Choroid plexus epithelial cell (primary cell): ENCODE results near the gene GDF15.

Experiments used
- DNase-seq: peaks from one replicate; pipeline ENCODE4 v3.0.0-alpha.2; 2010; ENCODE audit warnings: low read depth
- H3K4me3 ChIP-seq: 2 replicates; pipeline ENCODE4 v1.5.1; 2011; ENCODE audit warnings: low read depth, mild to moderate bottlenecking, control low read depth, low read length, moderate library complexity
- CTCF ChIP-seq: conservative IDR thresholded peaks from 2 replicates; pipeline ENCODE4 v1.5.1; 2011; ENCODE audit warnings: low read depth, mild to moderate bottlenecking, control low read depth, inconsistent platforms, low read length, moderate library complexity

GDF15 gene

GRCh38 chr19:18431351-18432197, 45.6 kb downstream of the GDF15 start:
- no peak overlapping the region for H3K4me3 ChIP-seq
- TF ChIP-seq CTCF: no peak
- DNase-seq: no peak

DNA sequence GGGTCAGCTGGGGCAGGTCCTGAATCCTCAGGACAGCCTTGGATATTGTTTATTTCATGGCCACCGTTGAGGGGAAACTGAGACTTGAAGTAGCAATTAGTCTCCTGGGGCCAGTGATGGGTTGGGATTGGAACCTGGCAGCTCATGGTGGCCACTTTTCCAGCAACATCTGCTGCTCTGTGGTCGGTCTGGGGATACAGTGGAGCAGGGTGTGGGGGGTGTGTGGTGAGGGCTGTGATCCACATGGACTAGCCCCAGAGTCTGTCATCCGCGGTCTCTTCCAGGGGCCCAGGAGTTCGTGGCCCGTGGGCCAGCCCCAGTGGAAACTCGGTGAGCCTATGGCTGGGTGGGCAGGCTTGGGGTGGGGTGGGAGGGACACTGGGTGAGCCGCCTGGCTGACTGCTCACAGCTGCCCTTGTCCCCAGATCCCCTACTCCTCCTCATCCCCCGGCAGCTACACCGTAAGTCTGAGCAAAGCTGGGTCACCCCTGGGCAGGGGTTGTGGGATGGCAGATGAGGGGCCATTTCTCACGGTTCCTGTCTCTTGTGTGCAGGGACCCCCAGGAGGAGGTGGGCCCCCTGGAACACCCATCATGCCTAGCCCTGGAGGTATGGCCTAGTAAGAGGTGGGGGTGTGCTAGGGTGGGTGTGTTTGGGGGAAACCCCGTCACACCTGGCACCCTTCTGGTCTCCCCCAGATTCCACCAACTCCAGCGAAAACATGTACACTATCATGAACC, 46.5 kb downstream of the GDF15 start:
- DNase-seq: no peak
- H3K4me3 ChIP-seq: peak overlapping the region; percentile 54
- no peak for TF ChIP-seq CTCF

GRCh38 chr19:18433015-18433691, 47.2 kb downstream of the GDF15 start:
- H3K4me3 ChIP-seq: peak overlapping the region; percentile 54
- no peak for TF ChIP-seq CTCF
- no peak for DNase-seq

DNA sequence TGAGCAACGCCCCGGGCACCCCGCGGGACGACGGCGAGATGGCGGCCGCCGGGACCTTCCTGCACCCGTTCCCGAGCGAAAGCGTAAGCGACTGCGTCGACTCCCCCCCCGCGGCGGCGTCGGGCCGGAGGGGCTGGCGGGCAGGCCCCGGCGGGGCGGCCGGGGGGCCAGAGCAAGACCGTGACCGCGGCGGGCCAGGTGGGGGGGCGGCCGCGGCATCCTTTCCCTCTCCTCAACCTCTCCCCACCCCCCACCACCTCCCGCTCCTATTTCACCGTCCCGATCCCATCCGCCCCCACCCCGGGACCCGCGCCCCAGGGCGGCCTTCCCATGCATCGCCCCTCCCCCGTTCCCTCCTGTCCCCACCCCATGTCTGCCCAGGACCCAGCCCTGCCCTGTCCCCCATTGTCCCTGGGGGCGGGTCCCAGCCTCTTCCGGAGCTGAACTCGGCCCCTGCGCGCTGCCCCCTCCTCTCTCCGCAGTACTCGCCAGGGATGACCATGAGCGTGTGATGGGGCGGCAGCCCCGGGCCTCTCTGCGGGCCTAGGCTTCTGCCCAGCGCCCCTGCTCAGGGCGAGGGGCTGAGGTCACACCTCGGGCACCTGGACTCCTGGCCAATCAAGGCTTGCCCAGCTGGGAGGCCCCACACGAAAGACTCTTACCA, 47.9 kb downstream of the GDF15 start:
- peak overlapping the region; percentile 54 for H3K4me3 ChIP-seq
- DNase-seq: no peak
- TF ChIP-seq CTCF: no peak

GRCh38 chr19:18434411-18435175, 48.6 kb downstream of the GDF15 start:
- DNase-seq: no peak
- peak overlapping the region; percentile 54 for H3K4me3 ChIP-seq

More at GRCh38 chr19:18434411-18435175, 48.6 kb downstream of the GDF15 start:
- no peak for TF ChIP-seq CTCF
